Glomerular endothelial cell (primary cell): ENCODE results near the gene MAPKAP1. TPM values are rescaled to one million over a fixed set of nuclear protein-coding genes. Genes with fewer than 3 reads are reported as not detected.

Experiments used
- DNase-seq: peaks from one replicate; pipeline ENCODE4 v3.0.0-alpha.2; 2011; ENCODE audit warnings: low read depth, low spot score; ENCODE audit errors: extremely low read depth
- total RNA-seq: library from RNA; depleted of rRNA; stranded (reverse); fragments of >200 nt; gene quantifications from 2 replicates; pipeline ENCODE4 v1.2.3, GENCODE V29; 2015

The MAPKAP1 gene
- total RNA-seq, 1 donor from 2014 or later: 84.3 TPM

DNA sequence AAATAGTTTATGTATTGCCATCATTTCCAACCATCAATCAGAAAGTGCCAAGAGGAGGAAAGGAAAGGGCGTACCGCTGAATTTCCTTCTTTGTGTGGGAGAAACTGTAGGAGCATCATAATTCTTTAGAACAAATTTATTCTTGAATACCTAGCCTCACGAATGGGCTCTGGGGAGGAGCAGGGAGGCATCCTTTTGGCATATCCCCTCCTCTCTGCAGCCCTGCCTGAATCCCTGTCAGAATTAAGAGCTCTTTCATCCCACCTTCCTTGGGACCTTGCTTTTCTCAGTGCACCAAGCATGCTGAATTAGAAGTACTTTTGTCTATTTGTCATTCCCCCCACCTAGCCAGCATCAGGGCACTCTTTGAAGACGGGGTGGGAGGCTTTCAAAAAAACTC, 189.4 kb downstream of the MAPKAP1 start:
- DNase-seq: no peak

DNA sequence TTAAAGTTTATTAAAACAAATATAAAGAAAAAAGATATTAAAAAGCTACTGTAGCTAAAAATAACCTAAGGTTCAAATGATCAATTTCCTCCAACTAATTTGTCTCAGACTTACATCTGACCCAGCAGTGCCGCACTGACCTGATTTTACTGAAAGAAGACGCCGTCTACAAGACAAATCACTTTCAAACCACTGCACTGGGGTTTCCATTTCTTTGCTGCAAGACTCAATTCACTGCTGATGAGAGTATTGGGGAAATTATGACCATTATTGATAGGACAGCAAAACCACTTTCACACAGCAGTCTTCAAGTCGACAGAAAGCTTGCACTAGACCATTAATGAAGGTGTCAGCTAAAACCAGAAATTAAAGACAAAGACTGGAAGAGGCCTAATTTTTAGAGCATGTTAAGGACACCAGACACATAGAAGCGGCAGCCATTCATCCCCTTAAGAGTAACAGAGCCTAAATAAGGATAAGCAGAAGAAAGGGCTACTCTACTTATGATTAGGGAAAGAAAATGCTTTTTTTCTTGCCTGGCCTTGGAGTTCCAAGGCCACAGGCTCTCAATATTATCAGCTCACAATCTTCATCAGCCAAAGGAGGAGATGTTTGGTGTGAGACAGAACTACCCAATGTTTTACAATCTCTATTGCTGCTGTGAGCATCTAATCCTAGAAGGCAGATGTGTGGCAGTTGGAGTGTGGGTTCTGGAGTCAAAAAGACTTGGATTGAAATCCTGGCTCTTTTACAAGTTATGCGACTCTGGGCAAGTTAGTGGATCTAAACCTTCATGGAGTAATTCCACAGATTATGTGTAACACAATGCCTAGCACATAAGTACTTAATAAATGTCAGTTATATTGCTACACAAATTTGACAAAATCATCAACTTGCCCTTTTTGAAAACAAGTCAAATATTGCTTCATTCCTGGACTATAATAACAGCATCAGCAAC, 190.7 kb downstream of the MAPKAP1 start:
- DNase-seq: no peak

DNA sequence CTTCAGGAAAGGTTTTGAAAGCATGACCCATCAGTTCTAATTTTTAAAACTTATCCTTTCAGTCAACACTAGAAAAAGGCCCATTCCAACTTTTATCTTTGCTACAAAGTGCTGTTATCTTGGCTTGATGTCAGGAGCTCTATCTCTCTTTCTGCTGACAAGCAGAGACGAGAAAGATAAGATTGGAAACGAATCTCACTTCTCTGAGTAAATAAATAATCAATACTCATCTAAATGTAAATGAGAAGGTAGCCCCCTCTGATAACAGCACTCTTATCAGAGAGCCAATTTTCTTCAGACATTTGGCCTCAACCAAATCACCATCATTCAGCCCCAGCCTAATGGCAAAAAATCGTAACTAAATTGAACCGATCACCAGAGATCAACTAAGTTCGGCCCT, 191.7 kb downstream of the MAPKAP1 start:
- DNase-seq: no peak

DNA sequence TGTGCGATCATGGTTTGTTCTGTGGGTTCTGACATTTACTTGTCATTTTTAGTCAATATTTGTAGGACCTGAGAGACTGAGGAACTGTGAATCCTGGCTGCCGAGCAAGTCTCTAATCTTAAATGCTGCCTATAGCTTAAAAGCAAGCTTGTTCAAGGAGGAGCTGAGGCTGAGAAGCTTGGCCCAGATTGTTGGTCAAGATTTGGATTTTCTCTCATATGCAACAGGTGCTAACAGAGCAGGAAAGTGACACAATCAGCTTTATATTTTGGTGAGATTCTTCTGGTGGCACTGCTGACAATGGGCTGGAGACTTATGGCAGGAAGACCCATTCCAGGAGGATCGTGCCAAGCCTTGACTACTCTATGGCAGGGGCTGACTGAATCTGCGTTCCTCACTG, 192.5 kb downstream of the MAPKAP1 start:
- no peak for DNase-seq

DNA sequence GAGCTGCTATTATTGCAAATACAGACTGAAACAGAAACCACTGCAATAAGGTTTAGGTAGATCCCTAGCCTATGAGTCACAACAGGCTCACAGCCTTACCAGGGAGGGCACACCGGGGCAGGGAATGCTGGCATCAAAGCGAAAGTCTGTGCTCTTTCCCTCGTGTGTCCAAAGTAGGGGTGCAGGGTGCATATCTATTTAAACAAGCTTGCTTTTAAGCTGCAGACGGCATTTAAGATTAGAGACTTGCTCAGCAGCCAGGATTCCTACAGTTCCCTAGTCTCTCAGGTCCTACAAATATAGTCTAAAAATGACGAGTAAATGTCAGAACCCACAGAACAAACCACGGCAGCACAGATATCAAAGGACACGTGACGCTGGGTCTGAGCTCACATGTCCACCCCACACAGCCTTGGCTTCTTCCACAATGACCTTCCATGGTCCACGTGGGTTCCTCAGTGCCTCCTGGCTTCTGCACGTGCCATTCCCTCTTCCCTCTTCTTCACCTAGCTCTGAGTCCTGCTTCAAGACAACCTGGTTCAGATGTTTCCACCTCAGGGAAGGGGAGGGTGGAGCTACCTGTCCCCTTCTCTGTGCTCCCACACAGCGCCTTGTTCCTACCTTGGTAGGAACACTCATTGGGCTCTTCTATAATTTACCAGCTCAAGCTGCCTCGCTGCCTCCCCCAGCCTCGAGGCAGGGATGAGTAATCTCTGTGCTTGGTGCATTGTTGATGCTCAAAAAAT, 193.2 kb downstream of the MAPKAP1 start:
- DNase-seq: no peak

DNA sequence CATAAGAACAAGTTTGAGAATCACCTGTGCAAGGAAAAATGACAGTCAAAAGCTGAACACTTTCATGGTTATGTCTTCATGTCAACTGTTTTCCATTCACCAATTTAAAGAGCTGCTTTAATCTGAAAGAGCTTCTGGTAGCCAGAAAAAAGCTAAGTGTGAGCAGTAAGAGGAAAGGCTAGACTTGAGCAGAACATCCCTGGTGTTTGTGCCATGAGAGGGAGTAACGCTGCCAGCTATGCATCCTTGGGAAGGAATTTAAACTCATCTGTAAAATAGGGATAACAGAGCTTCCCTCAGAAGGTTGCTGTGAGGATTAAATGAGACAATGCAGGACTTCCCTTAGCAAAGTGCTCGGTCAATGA, 193.7 kb downstream of the MAPKAP1 start:
- no peak for DNase-seq

DNA sequence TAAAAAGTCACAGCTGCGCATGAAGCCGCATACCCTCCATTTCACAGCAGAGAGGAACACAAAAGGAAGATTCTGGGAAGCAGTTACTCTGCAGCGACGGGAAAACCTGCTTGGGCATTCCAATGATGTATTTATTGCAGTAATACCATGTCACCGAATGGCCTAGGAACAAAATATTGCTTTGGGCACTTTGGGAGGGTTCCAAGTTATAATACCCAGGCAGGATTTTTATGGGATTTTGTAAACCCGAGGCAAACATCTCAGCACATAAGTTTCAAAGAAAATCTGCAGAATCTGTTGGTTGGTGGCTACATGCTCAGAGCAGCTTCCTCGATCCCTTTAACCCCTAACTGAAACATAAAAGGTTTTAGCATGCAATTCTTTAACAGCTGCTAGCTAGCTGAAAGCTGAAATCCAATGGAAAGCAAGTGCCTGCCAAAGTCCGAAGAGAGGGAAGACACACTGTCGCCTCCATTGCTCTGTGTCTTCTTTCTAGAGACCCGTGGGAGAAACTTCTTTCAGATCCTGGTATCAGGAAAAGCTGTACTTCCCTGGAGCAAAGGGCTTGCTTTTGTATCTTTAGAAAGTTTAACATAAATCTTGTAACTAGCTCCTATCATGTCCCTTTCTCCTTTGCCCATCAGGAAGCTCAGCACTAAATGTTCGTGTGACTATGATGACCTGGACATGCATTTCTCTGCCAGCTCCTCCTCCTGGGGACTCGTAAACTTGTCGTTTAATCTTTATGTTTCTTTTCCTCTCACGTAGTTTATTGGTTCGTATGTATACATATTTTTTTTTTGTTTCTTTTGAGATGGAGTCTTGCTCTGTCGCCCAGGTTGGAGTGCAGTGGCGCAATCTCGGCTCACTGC, 195.0 kb downstream of the MAPKAP1 start:
- DNase-seq: no peak

DNA sequence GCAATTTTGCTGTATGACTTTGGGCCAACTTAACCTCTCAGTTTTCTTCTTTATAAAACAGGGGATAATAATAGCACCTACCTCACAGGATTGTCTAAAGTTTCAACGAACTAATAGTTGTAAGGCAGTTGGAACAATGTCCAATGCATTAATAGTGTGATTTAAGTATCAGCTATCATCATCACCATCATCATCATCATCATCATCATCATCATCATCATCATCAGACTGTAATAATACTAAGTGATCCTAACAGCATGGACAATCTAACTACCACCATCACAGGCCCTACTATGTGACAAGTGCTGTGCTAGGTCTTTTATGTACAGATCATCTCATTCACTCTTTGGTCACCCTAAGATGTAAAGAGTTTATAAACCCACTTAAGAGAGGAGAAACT, 196.0 kb downstream of the MAPKAP1 start:
- no peak for DNase-seq

DNA sequence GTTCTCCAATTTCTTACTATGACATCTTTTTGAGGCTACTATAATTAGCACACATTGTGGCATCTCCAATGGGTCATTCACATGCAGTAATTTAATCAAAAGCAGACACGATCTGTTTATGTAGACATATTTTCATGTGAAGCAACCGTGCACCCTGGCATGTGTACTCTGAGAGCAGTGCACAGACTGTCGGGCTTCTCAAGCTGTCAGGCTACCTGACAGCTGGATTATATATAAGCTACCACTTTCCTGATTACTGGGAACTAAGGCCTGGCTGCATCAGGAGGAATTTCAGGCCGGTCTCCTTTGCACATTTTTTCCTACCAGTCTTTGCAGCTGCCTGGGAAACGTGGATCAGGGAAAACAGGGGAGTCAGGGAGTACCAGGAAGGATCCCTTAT, 197.5 kb downstream of the MAPKAP1 start:
- no peak for DNase-seq

DNA sequence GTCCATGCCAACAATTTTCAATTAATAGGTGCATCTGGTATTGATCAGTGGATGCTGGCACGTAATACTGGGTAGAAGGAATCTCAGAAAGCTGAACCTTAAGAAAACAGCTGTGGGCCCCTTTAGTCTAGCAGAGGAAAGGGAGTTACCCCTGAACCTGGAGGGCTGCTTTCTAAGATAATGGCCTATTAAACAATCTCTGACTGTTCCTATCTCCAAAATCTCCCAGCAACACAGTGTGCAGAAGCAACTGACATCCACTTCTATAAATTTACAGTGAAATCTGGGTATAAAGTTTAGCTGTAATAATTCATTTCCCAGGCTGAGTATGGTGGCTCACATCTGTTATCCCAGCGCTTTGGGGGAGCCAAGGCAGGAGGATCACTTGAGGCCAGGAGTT, 198.8 kb downstream of the MAPKAP1 start:
- DNase-seq: no peak

DNA sequence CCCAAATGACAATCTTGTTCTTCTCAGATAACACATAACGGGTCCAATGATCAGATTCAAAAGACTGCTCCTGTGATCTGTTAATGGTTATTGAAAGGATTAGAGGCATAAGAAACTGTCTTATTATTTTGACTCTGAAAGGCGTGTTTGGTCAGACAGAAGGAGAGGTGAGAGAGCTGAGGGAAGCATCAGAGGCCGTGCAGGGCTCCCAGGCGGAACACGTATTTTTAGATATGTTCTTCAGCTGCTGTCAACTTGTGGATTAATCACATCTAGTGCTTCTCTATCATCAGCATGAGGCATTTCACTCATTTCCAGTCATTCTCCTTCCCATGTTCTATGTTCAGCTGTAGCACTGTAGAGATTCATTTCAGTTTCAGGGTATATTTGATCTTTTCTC, 199.8 kb downstream of the MAPKAP1 start:
- no peak for DNase-seq

DNA sequence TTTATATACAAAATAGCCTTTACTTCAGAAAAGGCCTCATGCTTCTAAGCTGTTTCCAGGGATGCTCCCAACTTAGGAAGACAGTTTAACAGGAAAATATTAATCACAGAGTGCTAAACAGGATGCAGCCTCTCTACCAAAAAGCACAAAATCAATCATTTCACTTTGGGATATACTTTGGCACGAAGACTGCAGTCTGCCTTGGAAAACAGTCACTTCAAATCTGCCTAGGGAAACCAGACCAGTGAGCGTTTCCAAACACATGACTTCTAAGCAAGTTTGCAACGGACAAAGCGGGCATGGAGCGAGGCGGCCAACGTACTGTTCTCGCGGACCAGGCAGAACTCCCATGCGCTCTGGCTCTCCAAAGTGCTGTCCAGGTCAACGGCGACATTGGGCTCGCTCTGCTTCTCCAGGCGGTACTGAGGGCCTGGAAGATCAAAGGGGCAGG, 201.0 kb downstream of the MAPKAP1 start:
- DNase-seq: no peak

DNA sequence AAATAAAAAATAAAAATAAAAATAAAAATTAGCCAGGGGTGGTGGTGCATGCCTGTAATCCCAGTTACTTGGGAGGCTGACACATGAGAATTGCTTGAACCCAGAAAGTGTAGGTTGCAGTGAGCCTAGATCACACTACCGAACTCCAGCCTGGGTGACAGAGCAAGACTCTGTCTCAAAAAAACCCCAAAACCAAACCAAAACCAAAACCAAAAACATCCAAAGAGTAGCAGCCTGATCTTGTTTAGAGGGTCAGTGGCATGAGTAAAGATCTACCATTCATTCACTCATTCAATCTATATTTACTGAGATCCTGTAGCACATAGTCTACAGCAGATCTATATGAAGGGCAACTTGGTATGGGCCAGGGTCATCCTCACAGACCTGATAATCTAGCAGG, 202.4 kb downstream of the MAPKAP1 start:
- DNase-seq: no peak

DNA sequence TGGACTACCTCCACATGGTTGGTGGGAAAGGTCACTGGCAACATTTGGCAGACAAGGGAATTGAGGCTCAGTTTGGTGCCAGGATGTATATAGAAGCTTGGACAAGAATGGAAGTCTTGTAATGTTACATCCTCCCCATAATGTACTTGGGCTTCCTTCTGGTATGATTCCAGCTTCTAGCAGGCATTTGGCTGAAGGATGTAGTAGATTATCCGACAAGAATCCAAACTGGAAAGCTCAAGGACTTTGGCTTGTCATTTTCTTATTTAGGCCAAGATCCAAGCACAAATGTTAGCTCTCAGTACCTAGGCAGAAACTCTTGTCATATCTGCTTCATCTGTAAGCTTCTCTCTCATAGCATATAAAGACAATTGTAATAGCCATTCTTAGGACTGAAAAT, 209.1 kb downstream of the MAPKAP1 start:
- no peak for DNase-seq

DNA sequence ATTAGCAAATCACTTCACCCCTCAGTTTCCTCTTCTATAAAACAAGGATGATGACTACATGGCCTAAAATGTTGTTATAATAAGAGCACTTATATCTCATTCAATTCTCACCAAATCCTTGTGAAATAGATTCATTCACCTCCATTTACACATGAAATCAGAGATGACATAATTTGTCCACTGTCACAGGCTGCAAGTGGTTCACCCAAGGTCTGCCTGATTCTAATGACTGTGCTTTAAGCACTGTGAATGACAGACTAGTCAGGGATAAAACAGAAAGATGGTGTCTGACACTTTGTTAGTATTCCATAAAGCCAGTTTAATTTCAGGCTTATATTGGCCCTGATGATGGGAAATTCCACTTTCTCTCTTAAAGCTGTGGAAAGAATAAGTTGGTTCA, 209.5 kb downstream of the MAPKAP1 start:
- no peak for DNase-seq

DNA sequence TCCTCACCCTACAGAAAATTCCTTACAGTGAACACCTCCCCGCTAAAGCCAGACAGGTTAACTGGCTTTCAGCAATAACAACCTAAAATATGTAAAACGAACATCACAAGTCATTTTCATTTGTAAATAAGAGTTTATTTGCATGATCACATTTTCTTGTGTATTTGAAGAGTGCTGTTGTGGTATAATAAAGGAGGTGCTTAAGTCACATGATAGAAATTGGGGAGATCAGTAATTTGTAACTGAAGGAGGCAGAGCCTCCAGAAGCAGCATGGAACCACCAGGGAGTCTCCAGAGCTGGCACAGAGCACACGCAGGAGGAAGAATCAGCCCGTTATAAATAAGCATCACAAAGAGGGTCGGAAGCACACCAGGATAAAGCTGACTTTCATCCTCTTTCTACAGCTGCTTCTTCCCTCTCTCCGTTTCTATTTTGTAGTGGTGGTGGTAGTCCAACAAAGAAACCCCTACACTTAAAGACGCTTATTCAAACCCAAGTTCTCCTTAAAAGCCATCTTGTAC, 210.6 kb downstream of the MAPKAP1 start:
- DNase-seq: no peak

DNA sequence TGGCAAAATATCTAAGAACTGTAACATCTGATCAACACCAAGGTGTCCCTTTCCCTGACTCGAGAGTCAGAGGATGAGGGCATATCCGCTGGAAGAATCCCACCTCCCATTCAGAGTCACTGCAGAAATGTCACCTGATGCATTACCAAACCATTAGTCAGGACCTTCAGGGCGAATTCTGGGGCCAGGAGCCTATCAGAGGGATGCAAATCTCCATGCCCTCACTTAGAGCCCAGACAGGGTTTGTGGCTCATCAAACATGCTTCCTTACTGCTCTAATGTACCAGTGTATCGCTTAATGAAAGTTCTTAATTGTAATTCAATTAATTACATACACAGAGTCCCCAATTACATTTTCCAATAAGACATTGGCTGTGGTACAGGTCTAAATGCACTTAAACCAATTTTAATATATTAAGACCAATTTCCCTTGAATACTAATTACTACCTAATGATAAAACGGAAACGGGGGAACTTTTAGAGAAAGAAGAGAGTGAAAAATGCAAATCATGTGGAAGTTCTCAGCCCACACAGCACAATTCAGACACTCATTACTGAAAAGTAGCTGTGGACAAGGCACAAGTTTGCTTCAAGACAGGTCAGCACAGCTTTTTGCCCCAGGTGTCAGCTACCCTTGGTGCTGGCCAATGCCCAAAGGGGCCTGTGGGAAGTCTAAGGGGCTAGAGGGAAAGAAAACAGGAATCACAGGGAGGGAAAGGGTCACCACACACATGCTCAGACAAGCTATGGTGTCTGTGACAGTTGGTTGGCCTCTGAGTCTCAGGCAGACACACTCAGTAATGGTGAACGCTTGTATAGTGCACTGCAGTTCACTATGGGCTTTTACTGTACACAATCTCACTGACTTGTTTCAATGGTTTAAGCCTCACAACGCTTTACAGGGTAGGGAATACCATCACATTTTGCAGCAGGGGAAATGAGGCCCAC, 211.6 kb downstream of the MAPKAP1 start:
- no peak for DNase-seq

DNA sequence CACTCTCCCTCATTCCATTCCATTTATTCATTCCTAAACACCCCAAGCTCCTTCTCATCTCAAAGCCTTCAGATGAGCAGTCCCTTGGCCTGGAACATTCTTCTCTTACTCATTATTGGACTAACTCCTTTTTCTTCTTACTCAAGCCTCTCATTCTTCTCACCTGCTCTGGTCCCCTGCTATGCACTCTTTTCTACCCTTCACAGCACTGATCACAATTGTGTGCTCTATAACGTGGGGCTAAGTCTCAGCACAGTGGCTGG, 212.4 kb downstream of the MAPKAP1 start:
- no peak for DNase-seq

DNA sequence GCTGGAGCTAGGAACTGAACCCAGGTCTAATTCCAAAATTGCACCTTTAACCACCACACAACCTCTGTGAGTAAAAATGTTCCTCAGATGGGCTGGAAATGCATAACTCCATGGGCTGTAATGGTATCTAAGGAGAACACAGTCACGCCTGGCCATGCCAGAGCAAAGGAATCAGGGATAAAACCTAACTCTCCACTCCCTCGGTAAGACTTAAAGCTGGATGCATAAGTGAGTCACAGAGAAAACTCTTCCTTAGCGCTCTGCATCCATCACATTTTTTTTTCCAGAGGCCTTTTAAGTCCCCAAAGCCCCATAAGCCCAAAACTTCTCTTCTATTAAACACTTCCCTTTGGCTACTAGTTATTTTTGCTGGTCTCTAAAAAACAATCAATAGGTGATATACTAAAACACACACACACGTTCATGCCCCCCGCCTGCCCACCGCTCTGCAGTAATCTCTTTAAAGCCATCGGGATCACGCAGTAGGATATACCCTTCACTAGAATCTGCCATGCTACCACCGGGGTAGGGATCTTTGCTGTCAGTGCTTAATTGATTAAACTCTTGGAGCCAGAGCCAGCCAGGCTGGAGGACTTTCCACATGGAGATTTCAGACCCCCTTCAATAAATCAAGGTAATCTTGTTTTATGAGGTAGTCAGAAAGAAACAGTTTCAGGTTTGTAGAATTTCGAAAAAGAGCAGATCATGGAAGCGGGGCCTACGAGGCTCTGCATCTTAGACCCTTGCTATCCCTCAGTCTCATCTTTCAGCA, 212.9 kb downstream of the MAPKAP1 start:
- DNase-seq: no peak
